Stimulated activated naive CD8-positive, alpha-beta T cell treated with anti-CD3 and anti-CD28 coated beads, Interleukin-15, amount 100 ng/mL, for 72 hours (primary cell): ENCODE results near the gene MARK1.
A peak's percentile ranks its signal among the peaks of the same experiment; 100 is the strongest.

Experiments
- ATAC-seq: fragments of 150-1000 bp; cut with Tn5 transposase; 2 replicates; pipeline ENCODE4 v1.10.0; 2021; ENCODE audit warnings: mild to moderate bottlenecking, moderate library complexity
- DNase-seq, 2 donors: peaks; one replicate each; pipeline ENCODE4 v3.0.0; 2021 to 2022
- H3K27ac Mint-ChIP-seq, 2 donors: one replicate each; pipeline ENCODE4 v1.8.0; 2022; ENCODE audit warnings: mild to moderate bottlenecking in 2 of 2, mixed read lengths in 2 of 2, moderate library complexity in 2 of 2
- H3K27me3 Mint-ChIP-seq: one replicate; pipeline ENCODE4 v1.8.0; 2022; ENCODE audit warnings: mixed read lengths
- H3K4me1 Mint-ChIP-seq: one replicate; pipeline ENCODE4 v1.8.0; 2022; ENCODE audit warnings: mild to moderate bottlenecking, mixed read lengths
- H3K4me3 Mint-ChIP-seq, 2 donors: one replicate each; pipeline ENCODE4 v1.8.0; 2022; ENCODE audit warnings: mild to moderate bottlenecking in 2 of 2, mixed read lengths in 2 of 2, moderate library complexity in 1 of 2
- H3K9me3 Mint-ChIP-seq, 2 donors: one replicate each; pipeline ENCODE4 v1.8.0; 2022; ENCODE audit warnings: mixed read lengths in 2 of 2

The MARK1 gene

DNA sequence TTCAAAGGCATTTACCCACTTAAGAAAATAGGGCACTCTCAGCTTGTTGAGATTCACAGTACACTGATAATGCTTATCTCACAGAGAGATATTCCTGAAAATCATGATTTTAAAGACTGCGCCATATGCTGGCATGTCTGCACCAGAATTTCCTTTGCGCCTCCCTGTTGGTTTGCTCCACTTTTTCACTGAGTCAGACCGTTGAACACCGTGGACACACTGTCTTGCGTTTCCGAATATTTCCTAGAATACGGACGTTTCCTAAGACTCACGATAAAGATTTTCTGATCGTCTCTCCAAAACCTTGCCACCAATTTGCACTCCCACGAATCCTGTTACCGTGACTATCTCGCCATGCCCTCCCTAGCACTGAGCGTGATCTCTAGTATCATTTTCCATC, 161.7 kb downstream of the MARK1 start:
- H3K27me3 Mint-ChIP-seq: peaks cover 30% of the 10 kb centered on the region
- H3K4me3 Mint-ChIP-seq: peak overlapping the region; percentile 87 to 90
- ATAC-seq (no peak), DNase-seq (no peak)
- H3K4me1 Mint-ChIP-seq: peaks cover 10% of the 10 kb centered on the region
- H3K27ac Mint-ChIP-seq: no peak overlapping the region
- no peaks in the 10 kb centered on the region for H3K9me3 Mint-ChIP-seq

DNA sequence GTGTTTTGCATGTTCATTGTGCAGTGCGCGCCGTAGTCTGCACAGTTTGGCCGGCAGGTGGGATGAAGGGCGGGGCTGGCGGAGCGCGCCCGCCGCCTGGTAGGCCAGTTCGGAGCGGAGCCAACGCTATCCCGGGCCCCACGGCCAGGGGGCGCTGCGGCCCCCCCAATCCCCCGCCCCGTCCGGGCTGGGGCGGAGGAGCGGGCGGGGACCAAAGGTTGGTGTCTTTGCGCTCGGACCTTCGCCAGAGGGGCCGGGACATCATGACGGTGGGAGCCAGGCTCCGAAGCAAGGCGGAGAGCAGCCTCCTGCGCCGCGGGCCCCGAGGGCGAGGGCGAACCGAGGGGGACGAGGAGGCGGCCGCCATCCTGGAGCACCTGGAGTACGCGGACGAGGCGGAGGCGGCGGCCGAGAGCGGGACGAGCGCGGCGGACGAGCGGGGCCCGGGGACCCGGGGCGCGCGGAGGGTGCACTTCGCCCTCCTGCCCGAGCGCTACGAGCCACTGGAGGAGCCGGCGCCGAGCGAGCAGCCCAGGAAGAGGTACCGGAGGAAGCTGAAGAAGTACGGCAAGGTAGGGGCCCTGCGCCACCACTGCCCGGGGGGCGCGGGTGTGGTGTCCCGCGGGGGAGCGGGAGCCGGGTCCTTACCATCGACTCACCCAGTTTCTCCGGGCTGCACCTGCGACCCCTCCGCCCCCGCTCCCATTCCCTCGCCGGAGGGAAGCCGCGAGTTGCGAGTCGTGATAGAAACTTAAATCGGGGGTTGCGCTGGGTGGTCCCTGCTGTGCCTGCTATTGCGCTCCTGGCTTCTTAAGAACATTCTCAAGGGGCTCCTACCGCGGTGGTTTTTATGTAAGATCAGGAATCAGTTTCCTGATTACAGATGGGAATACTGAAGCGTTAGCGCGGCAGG, 162.5 kb downstream of the MARK1 start, which contains the start of gene C1orf115:
C1orf115 (plus strand) TSS at position 224 of the 913 bp plus-strand sequence; CDS start at position 264, 40 bp downstream.
- peak within 1 kb of the TSS; percentile 87 to 90 for H3K4me3 Mint-ChIP-seq
- peak within 1 kb of the TSS in 1 of 2 donors; percentile 97 for H3K27ac Mint-ChIP-seq
- DNase-seq (peak; percentile 77 to 83), ATAC-seq (peak; percentile 92)
- no peaks in the 10 kb centered on the region for H3K9me3 Mint-ChIP-seq
- peaks cover 30% of the 10 kb centered on the region for H3K27me3 Mint-ChIP-seq
- peaks cover 10% of the 10 kb centered on the region for H3K4me1 Mint-ChIP-seq

DNA sequence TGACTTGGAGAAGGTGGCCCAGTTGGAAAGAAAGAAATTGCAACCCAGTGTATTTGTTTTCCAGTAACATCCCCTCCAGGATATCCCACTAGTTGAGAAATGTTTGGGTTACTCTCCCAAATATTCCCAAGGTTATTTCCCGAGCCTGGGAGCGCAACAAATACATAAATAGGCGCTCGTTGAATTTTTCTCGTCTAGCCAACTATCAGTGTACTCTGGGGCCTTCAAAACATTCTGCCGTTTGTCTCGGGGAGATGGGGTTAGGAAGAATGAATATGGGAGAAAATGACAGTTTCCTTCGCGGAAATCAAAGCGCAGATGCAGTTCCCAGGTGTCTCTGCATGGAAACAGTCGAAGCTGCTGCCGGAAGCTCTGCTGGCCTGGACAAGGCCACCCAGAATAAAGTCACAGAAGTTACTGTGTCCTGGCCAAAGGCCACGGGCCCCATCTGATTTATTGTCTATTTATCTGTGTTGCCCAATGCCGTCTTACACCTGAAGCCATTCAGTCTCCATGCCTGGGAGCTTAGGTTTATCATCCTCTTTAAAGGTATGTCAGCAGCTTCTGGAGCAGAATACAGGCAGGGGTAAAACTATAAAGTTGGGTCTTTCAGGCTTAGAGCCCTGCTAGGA, 163.2 kb downstream of the MARK1 start:
- Mint-ChIP-seq H3K4me3 (peak overlapping the region in 1 of 2 donors; percentile 17), H3K9me3 (no peaks in the 10 kb centered on the region), H3K27ac (no peak overlapping the region), H3K4me1 (peaks cover 10% of the 10 kb centered on the region), H3K27me3 (peaks cover 30% of the 10 kb centered on the region)
- DNase-seq (no peak), ATAC-seq (no peak)

DNA sequence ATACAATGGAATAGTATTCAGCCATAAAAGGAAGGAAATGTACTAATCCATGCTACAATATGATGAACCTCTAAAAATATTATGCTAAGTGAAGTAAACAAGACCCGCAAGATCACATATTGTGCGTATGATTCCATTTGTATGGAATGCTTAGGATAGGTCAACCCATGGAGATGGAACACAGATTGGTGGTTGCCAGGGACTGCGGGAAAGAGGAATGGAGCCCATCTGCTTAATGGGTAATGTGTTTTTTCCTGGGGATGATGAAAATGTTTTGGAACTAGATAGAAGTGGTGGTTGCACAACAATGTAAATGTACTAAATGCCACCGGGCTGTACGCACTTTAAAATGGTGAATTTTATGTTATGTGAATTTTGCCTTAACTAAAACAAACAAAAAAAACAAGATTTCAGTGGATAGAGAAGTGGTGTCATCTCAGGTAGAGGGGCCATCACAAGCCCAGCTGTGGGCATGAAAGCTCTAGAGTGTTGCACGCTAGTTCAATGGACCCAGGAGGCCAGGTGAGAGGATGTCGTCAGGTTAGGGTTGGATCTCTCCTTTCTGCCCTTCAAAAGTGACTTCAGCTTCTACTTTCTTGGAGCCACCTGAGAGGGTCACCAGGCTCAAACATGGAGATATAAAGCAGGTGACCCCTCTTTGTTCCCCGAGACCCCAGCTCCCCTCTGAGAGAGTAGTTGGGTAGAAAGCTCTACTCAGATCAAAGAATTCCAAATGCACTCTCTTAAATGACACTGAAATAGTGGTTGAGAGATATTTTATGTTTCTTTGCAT, 164.7 kb downstream of the MARK1 start:
- no peak for DNase-seq
- no peak overlapping the region for H3K4me3 Mint-ChIP-seq
- H3K4me1 Mint-ChIP-seq: peaks cover 10% of the 10 kb centered on the region
- H3K27me3 Mint-ChIP-seq: peaks cover 30% of the 10 kb centered on the region
- no peaks in the 10 kb centered on the region for H3K9me3 Mint-ChIP-seq
- H3K27ac Mint-ChIP-seq: no peak overlapping the region
- ATAC-seq: no peak

DNA sequence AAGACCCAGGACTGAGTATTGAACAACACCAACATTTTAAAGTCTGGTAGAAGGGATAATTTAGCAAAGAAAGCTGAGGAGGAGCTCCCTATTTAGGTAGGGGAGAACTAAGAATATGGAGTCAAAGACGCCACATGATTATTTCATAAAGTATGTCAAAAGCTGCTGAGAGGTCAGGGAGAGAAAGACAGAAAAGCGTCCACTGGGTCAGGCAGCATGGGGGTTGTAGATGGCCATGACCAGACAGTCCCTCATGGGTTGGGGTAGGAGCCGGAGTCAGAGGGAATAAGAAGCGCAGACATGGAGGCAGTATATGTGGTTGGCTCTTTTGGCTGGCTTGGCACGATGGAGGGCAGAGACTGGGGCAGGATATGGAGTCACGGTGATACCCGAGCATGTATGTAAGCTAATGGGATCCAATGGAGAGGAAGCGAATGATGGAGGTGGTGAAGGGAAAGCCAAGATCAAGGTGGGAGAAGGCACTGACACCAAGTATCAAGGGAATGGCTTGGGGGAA, 167.0 kb downstream of the MARK1 start:
- H3K9me3 Mint-ChIP-seq: no peaks in the 10 kb centered on the region
- no peak overlapping the region for H3K4me3 Mint-ChIP-seq
- peaks cover 24% of the 10 kb centered on the region for H3K27me3 Mint-ChIP-seq
- no peak for DNase-seq
- ATAC-seq: no peak
- peaks cover 5% of the 10 kb centered on the region for H3K4me1 Mint-ChIP-seq
- H3K27ac Mint-ChIP-seq: no peak overlapping the region

DNA sequence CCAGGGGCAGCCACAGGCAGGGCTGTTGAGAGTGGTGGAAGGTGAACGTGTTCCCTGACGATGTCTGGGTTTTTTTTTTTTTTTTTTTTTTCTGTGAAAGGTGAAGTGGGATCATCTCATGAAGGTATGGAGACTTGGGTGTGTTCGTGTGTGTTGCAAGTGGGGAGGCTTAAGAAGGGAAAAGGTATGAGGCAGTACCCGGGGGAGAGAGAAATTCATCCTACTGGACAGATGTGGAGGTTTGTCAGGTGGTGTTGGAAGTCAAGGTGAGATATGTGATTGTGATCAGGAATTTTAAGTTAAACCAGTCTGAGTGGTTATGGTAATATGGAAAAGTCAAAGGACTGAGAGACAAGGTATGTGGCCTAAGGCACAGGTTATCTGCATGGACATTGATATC, 167.5 kb downstream of the MARK1 start:
- Mint-ChIP-seq H3K9me3 (no peaks in the 10 kb centered on the region), H3K4me1 (peaks cover under 1% of the 10 kb centered on the region), H3K4me3 (no peak overlapping the region), H3K27me3 (peaks cover 19% of the 10 kb centered on the region), H3K27ac (no peak overlapping the region)
- no peak for DNase-seq
- ATAC-seq: no peak

DNA sequence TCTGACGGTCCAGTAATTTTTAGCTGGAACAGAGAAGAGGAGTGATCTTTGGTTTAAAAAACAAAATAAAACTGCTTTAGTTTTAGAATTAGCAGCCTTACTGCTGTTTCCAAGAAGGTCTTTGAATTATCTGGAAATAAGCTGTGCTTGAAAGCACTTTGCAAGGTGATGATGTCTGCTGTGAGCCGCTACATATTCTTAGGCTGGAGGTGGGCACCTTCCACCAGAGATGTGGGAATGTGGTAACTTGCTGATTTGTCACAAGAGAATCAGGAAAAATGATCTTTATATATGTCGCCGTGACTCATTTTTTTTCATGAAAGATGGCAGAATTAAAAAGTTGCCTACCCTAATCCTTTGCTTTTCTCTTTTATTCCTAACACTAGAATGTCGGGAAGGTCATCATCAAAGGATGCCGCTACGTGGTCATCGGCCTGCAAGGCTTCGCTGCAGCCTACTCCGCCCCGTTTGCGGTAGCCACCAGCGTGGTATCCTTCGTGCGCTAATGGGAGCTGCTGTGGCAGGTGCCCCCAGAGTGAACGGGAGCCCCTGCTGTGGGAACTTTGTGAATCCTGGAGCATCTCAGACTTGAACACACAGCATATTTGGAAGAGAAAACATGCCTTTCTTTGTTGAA, 168.4 kb downstream of the MARK1 start:
- Mint-ChIP-seq H3K27ac (no peak overlapping the region), H3K4me1 (no peaks in the 10 kb centered on the region), H3K9me3 (no peaks in the 10 kb centered on the region), H3K27me3 (peaks cover 18% of the 10 kb centered on the region), H3K4me3 (no peak overlapping the region)
- DNase-seq (no peak), ATAC-seq (no peak)

DNA sequence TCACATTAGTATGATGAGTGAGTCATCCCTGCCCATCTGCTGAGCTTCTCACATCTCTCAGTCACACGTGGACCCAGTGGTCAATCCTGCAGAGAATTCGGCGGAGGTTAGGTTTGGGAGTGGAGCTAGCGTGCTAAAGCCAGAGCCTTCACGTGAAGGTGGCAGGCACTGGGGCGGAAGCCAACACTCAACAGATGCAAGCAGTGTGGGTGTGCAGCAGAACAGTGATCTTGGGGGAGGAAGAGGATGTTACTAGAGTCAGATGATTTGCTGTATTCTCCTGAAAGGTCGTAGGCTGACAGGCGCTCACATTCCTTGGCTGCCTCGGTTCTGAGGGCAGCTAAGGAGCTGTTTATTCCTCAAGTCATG, 168.9 kb downstream of the MARK1 start:
- Mint-ChIP-seq H3K4me1 (peaks cover under 1% of the 10 kb centered on the region), H3K27me3 (peaks cover 13% of the 10 kb centered on the region), H3K9me3 (no peaks in the 10 kb centered on the region), H3K27ac (no peak overlapping the region), H3K4me3 (no peak overlapping the region)
- DNase-seq (no peak), ATAC-seq (no peak)

DNA sequence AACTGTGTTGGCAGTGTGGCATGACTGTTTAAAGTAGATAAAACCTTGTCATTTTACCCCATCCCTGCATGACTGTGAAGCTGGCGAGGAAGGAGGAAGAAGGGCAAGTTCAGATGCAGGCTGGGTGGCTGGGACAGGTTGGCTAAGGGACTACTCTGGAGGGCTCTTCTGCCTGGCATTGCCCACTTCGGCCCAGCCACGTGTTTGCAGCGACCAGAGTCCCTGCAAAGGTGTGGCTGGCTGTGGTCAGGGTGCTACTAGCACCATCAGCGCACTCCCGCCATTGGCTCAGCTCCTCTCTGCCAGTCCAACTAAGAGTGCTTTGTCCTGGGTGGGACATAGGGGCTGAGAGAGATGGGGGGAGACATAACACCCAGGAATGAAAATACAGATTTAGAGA, 169.4 kb downstream of the MARK1 start:
- Mint-ChIP-seq H3K4me3 (no peak overlapping the region), H3K9me3 (no peaks in the 10 kb centered on the region), H3K27ac (peak overlapping the region in 1 of 2 donors; percentile 9), H3K27me3 (peaks cover 12% of the 10 kb centered on the region), H3K4me1 (peaks cover 5% of the 10 kb centered on the region)
- no peak for DNase-seq
- ATAC-seq: no peak

DNA sequence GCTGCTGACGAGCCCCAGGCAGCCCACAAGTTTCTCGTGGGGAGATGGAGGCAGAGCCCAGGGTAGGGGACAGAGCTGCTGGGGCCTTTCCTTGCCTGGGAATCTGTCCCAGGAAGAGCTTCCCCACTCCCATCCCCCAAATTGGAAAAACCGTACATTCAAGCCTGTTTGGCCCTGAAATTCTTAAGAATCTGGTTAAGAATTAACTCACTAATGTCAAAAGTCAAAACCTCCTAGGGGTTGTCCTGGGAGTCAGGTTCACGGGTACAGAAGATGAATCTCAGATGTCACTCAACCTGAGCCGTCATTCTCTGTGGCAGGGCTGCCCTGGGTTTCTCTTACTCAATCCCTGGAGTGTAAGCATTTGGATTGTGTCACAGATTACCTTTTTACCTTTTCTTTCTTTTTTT, 170.7 kb downstream of the MARK1 start:
- H3K4me1 Mint-ChIP-seq: peaks cover 6% of the 10 kb centered on the region
- ATAC-seq: no peak
- H3K27ac Mint-ChIP-seq: peak overlapping the region in 1 of 2 donors; percentile 31
- no peak for DNase-seq
- no peak overlapping the region for H3K4me3 Mint-ChIP-seq
- no peaks in the 10 kb centered on the region for H3K9me3 Mint-ChIP-seq
- peaks cover 16% of the 10 kb centered on the region for H3K27me3 Mint-ChIP-seq

DNA sequence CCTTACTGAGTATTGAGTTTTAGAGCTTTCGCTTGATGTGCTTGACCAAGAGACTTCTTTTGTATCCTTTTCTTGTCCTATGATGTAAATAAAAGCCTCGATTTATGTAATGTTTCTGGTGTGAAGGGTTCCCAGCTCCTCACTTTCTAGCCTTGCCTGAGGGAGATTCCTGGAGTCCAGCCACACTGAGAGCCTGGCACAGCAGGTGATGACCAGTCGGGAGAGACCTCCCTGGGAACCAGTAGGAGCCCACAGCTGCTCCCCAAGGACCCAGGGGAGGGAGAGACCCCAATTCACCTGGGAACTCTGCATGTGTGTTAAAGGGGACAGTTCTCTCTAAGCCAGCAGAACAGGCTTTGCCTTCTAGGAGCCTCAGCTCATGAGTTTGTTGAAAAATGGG, 171.1 kb downstream of the MARK1 start:
- H3K4me1 Mint-ChIP-seq: peaks cover 6% of the 10 kb centered on the region
- H3K9me3 Mint-ChIP-seq: no peaks in the 10 kb centered on the region
- H3K4me3 Mint-ChIP-seq: no peak overlapping the region
- no peak for ATAC-seq
- H3K27me3 Mint-ChIP-seq: peaks cover 20% of the 10 kb centered on the region
- DNase-seq: no peak
- H3K27ac Mint-ChIP-seq: no peak overlapping the region

DNA sequence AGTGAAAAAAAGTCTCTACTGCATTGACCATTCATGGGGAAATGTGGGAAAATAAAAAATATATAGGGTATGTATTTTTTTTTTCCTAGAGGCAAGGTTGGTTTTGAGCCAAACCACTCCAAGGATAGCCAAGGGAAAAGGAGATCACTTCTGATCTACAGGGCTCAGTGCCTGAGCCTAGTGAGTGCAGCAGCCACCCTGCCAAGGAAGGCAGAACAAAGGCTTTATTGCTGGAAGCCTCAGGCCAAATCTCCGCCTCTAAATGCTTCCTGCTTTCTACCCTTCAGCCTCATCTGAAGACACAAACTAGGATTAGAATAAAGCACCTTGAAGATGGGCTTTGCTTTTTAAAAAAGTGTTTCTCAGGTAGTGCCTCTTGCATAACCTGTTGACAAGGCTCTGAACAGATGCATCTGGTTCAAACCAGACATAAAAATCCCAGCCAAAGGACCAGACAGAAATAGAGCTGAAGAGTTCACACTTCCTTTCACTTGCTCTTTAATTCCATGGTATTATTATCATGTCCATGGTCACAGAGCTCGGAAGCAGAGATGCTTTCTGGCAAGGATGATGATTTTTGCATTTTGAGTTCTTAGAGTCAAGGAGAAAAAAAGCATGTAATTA, 172.7 kb downstream of the MARK1 start:
- H3K4me3 Mint-ChIP-seq: no peak overlapping the region
- peaks cover 6% of the 10 kb centered on the region for H3K4me1 Mint-ChIP-seq
- DNase-seq: no peak
- peaks cover 20% of the 10 kb centered on the region for H3K27me3 Mint-ChIP-seq
- H3K27ac Mint-ChIP-seq: no peak overlapping the region
- ATAC-seq: no peak
- no peaks in the 10 kb centered on the region for H3K9me3 Mint-ChIP-seq

DNA sequence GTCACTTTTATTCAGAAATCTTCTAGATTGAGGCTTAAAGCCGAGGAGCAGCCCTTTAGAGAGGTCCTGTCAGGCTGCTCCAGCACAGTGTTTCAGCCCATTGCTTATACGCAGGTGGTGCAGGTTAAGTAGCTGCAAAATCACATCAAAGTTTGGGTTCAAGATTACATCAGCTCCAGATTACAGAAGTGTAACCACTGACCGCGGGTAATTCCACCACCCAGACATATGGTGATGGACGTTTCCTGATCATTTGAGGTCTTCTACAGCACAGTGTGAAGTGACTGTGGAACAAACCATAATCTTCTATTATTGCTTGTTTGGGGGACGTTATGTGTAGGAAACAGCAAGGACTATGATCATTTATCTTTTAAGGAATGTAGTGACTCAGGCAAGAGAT, 174.0 kb downstream of the MARK1 start:
- peaks cover 20% of the 10 kb centered on the region for H3K27me3 Mint-ChIP-seq
- peak; percentile 69 for ATAC-seq
- no peaks in the 10 kb centered on the region for H3K9me3 Mint-ChIP-seq
- peak in 1 of 2 donors; percentile 16 for DNase-seq
- no peak overlapping the region for H3K27ac Mint-ChIP-seq
- H3K4me3 Mint-ChIP-seq: no peak overlapping the region
- peaks cover 6% of the 10 kb centered on the region for H3K4me1 Mint-ChIP-seq

DNA sequence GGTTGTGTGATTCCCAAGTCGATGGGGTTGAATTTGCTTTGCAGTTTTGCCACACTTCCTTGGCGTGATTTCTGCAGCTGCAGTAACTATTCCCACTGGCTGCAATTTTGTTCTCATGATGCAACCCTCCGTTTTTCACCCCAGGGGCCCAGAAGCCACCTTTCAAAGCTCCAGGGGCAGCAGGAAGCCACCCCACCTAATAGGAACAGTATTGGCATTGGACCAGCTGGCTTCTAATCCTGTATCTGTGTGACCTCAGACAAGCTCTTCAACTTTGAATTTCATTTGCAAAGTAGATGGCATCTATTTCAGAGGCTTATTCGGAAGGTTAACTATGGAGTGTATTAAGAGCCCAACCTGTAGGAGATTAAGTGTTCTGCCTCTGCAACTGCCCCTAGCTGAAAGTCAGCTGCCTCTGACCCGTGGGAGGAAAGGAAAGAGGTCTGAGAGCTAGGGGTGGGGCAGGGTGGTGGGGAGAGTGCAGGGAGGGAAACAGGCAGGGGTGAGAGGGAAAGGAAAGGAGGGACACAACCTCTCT, 174.9 kb downstream of the MARK1 start:
- H3K27ac Mint-ChIP-seq: no peak overlapping the region
- DNase-seq (no peak), ATAC-seq (no peak)
- peaks cover 6% of the 10 kb centered on the region for H3K4me1 Mint-ChIP-seq
- no peaks in the 10 kb centered on the region for H3K9me3 Mint-ChIP-seq
- H3K27me3 Mint-ChIP-seq: peaks cover 20% of the 10 kb centered on the region
- H3K4me3 Mint-ChIP-seq: no peak overlapping the region
